MCF 10A (cell line): ENCODE results near the gene SDSL. TPM values are rescaled to one million over a fixed set of nuclear protein-coding genes. Genes with fewer than 3 reads are reported as not detected.

ENCODE experiments used
- BruUV-seq: library from RNA; stranded (reverse); fragments of 400-500 nt; replicated peaks from 2 replicates; lab custom pipeline; 2021; lab: Mats Ljungman, UMichigan
- CTCF ChIA-PET: fragments of 300-600 bp; sonication (Branson Sonifier 250); formaldehyde crosslinking; extraction: SDS; loops from one replicate; lab custom pipeline; 2021; ENCODE audit warnings: antibody characterized with exemption, inconsistent platforms; lab: Yijun Ruan, JAX
- POLR2A ChIA-PET: fragments of 300-600, 350-650 bp; sonication (Branson Sonifier 250); formaldehyde crosslinking; extraction: SDS; loops from one replicate; lab custom pipeline; 2020; ENCODE audit warnings: antibody characterized with exemption, inconsistent platforms; lab: Yijun Ruan, JAX
- DNase-seq: peaks from one replicate; pipeline ENCODE4 v3.0.0-alpha.2; 2018; ENCODE audit not compliant: unreplicated experiment
- H3K27ac Mint-ChIP-seq: one replicate; pipeline ENCODE4 v1.8.0; 2022; ENCODE audit warnings: mild to moderate bottlenecking, low read depth, mixed read lengths; ENCODE audit not compliant: unreplicated experiment
- H3K27me3 Mint-ChIP-seq: one replicate; pipeline ENCODE4 v1.8.0; 2022; ENCODE audit warnings: mixed read lengths; ENCODE audit not compliant: insufficient read depth, unreplicated experiment
- H3K36me3 Mint-ChIP-seq: one replicate; pipeline ENCODE4 v1.8.0; 2022; ENCODE audit warnings: mild to moderate bottlenecking, moderate library complexity, mixed read lengths; ENCODE audit not compliant: insufficient read depth, unreplicated experiment
- H3K4me1 Mint-ChIP-seq: one replicate; pipeline ENCODE4 v1.8.0; 2022; ENCODE audit warnings: mixed read lengths; ENCODE audit not compliant: insufficient read depth, unreplicated experiment
- H3K4me3 Mint-ChIP-seq: one replicate; pipeline ENCODE4 v1.8.0; 2022; ENCODE audit warnings: mild to moderate bottlenecking, moderate library complexity, mixed read lengths; ENCODE audit not compliant: unreplicated experiment
- H3K9me3 Mint-ChIP-seq: one replicate; pipeline ENCODE4 v1.8.0; 2022; ENCODE audit warnings: mixed read lengths; ENCODE audit not compliant: unreplicated experiment
- intact Hi-C: fragments of 100-400 bp; cut with micrococcal nuclease; formaldehyde crosslinking; loops from 2 replicates; pipeline ENCODE4 v1.14.1; 2022
- total RNA-seq: library from RNA; stranded (reverse); gene quantifications from 2 replicates; pipeline ENCODE4 v1.2.3, GENCODE V29; 2022
- TF ChIP-seq, protein P1 (sequence below): fragments of 200-600 bp; IDR thresholded peaks from one replicate; pipeline ENCODE4 v1.8.0; 2022; ENCODE audit warnings: antibody characterized with exemption, mild to moderate bottlenecking; ENCODE audit not compliant: unreplicated experiment

The SDSL gene
- total RNA-seq, 1 experiment from 2014 or later = 21.1 TPM

DNA sequence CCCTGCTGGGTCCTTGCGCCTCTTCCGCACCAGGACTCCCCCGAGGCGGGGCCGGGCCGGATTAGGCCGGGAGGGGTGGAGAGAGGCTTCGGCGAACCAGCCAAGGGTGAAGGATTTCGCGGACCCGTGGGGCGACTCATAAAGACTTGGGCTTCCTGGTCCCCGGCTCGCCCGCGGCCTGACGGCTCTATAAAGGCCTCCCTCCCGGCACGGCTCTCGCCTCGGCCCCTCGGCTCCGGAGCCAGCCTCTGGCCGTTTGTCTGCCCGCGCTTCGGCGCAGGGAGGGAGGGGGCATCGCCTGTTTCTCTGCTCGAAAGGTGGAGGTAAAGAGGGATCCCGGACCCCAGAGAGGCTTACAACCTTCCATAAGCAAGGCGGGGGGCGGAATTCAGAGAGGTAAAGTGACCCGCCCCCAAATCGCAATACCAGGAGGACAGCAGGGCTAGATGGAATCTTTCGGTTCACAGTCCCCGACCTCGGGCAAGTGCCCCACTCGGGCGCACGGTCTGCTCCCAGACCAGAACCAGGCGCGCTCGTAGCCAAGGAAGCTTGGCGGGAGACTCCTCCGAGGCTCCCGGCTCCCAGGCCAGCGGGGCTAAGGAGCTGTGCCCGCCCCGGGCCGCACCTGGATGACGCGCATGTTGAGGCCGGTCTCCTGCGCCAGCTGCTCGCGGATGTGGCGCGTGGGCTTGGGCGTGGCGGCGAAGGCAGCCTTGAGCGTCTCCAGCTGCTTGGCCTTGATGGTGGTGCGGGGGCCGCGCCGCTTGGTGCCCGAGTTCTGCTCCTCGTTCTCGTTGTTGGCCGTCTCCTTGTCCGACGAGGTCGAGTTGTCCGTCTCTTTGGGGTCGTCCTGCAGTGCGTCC, 45.6 kb downstream of the SDSL start:
- Mint-ChIP-seq H3K27ac (no peak overlapping the region), H3K36me3 (no peaks in the 10 kb centered on the region), H3K9me3 (peaks cover 8% of the 10 kb centered on the region), H3K4me3 (no peak overlapping the region), H3K4me1 (peaks cover 6% of the 10 kb centered on the region), H3K27me3 (peaks cover 96% of the 10 kb centered on the region)
- no TSS peak for BruUV-seq
- ChIA-PET CTCF (interaction anchor here (0.6 kb wide), 1 partner anchor 16 kb away, joined by 4 read pairs; no protein-coding TSS in a partner anchor), POLR2A (no interaction called here)
- no peak for DNase-seq
- intact Hi-C loops = no loop called here
- TF ChIP-seq, protein P1, sequence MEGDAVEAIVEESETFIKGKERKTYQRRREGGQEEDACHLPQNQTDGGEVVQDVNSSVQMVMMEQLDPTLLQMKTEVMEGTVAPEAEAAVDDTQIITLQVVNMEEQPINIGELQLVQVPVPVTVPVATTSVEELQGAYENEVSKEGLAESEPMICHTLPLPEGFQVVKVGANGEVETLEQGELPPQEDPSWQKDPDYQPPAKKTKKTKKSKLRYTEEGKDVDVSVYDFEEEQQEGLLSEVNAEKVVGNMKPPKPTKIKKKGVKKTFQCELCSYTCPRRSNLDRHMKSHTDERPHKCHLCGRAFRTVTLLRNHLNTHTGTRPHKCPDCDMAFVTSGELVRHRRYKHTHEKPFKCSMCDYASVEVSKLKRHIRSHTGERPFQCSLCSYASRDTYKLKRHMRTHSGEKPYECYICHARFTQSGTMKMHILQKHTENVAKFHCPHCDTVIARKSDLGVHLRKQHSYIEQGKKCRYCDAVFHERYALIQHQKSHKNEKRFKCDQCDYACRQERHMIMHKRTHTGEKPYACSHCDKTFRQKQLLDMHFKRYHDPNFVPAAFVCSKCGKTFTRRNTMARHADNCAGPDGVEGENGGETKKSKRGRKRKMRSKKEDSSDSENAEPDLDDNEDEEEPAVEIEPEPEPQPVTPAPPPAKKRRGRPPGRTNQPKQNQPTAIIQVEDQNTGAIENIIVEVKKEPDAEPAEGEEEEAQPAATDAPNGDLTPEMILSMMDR = no peak

DNA sequence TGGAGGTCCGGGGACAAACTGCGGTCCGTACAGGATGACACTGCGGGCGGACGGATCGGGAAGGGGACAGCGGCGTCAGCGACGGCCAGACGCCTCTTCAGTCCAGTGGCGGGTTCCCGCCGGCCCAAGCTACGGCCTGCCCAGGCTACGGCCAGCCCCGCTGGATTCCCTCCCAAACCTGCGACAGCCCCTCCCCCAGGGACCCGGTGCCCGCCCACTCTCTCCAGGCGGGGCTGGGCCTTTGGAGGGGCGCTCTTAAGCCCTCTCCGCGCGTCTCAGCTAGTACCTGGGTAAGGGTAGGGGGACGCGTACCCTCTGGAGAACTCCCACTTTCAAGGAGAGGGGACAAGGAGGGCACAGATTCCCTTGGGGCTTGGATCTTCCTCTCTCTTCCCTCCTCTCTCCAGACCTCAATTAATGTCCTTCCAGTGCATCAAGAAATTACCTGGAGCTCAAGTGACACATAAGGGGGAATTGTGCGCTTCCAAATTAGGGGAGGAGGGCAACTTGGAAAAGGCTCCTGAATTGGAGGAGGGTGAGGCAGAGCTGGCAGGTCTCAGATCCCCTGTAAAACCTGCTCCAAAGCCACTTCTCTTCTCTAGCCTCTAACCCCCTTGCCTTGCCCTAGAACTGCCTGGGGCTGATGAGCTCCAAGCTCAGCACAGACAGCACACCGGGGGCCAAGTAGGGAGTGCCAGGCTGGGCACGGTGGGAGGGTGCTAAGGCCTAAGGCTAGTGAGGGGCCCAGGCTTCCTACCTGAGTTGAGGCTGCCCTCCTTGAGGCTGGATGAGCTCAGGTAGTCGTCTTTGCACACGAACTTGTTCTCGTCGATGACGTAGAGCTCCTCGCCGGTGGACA, 46.4 kb downstream of the SDSL start:
- Mint-ChIP-seq H3K27ac (no peak overlapping the region), H3K4me3 (no peak overlapping the region), H3K4me1 (peaks cover 5% of the 10 kb centered on the region), H3K36me3 (no peaks in the 10 kb centered on the region), H3K27me3 (peaks cover 98% of the 10 kb centered on the region), H3K9me3 (peaks cover 6% of the 10 kb centered on the region)
- TF ChIP-seq, protein P1 = no peak
- no peak for DNase-seq
- ChIA-PET POLR2A (interaction anchor here (0.6 kb wide), 1 partner anchor 248 kb away, joined by 3 read pairs; no protein-coding TSS in a partner anchor), CTCF (interaction anchor here (1.1 kb wide), 1 partner anchor 420 kb away, joined by 3 read pairs; no protein-coding TSS in a partner anchor)
- intact Hi-C loops = no loop called here
- BruUV-seq = no TSS peak

DNA sequence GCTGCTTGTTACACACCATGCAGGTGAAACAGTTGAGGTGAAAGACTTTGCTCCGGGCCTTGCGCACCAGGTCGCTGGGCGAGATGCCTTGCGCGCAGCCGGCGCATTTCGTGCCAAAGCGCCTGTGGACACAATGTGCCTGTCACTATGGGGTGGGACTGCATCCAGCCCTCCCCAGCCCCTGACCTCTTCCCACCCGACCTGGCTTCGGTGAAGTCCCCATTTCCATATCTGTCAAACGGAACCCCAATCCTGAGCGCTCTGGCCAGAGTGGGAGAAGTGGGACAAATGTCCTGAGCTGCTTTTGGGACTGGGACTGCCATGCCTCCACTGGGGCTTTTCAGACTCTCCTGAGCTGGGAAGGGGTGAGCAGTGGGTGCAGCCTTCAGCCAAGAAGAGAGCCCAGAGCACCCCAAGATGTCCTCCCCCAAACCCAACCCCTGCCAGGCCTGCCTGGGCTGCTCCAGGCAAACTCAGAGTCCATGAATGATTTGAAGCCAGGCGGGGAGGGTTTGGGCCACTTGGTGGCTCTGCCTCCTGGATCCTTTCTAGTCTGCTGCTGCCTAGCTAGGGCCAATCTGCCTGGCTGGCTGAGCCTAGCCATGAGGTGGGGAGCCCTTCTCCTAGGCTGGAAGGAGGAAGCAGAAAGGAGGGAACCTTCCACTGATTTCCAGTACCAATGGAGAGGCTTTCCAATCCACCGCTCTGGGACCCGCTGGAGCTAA, 47.2 kb downstream of the SDSL start:
- Mint-ChIP-seq H3K4me3 (no peak overlapping the region), H3K27ac (no peak overlapping the region), H3K9me3 (no peaks in the 10 kb centered on the region), H3K27me3 (peaks cover 98% of the 10 kb centered on the region), H3K36me3 (no peaks in the 10 kb centered on the region), H3K4me1 (peaks cover 4% of the 10 kb centered on the region)
- BruUV-seq = no TSS peak
- TF ChIP-seq, protein P1 = no peak
- DNase-seq = no peak
- ChIA-PET POLR2A (interaction anchor here (0.6 kb wide), 1 partner anchor 247 kb away, joined by 3 read pairs; no protein-coding TSS in a partner anchor), CTCF (interaction anchor here (1.1 kb wide), 1 partner anchor 420 kb away, joined by 3 read pairs; no protein-coding TSS in a partner anchor)
- intact Hi-C loops = no loop called here
